Psoas muscle (tissue), 8 donors: ENCODE results near the gene LIMS1. TPM values are rescaled to one million over a fixed set of nuclear protein-coding genes. Genes with fewer than 3 reads are reported as not detected.
"Not testable (repeated sequence)": the region's sequence is repeated elsewhere in the genome, so short reads cannot be mapped to it uniquely, and the experiment has no call there.

Experiments used
- ATAC-seq, 4 donors: fragments of 200-7000 bp; cut with Tn5 transposase; one replicate each; pipeline ENCODE4 v1.9.1; 2020; ENCODE audit warnings: moderate library complexity in 3 of 4, mild to moderate bottlenecking in 2 of 4
- DNase-seq, 2 donors: peaks; one replicate each; pipeline ENCODE4 v3.0.0-alpha.2; 2020
- H3K27ac ChIP-seq: fragments of 200-600 bp; one replicate; pipeline ENCODE4 v1.8.0; 2022
- H3K27me3 ChIP-seq, 3 donors: fragments of 200-600 bp in 1 of 3; one replicate each; pipeline versions ENCODE4 v1.6.1 to v1.8.0; 2013 to 2022; ENCODE audit warnings: low read length in 2 of 3, mild to moderate bottlenecking in 2 of 3, moderate library complexity in 1 of 3; ENCODE audit not compliant: insufficient read depth in 3 of 3
- H3K36me3 ChIP-seq, 2 donors: fragments of 200-600 bp in 1 of 2; one replicate each; pipeline versions ENCODE4 v1.6.1 to v1.8.0; 2013 to 2022; ENCODE audit warnings: low read depth in 1 of 2, mild to moderate bottlenecking in 1 of 2, moderate library complexity in 1 of 2; ENCODE audit not compliant: insufficient read depth in 1 of 2
- H3K4me1 ChIP-seq: fragments of 200-600 bp; one replicate; pipeline ENCODE4 v1.8.0; 2022
- H3K4me3 ChIP-seq: fragments of 200-600 bp; one replicate; pipeline ENCODE4 v1.8.0; 2022; ENCODE audit warnings: mild to moderate bottlenecking
- H3K9me3 ChIP-seq: fragments of 200-600 bp; one replicate; pipeline ENCODE4 v1.8.0; 2022
- WGBS, 3 donors: extraction: QIAGEN DNeasy Blood & Tissue Kit; methylation state at CpG; one replicate each; pipeline versions ENCODE4 v1.1.6 to v1.1.7; 2013; 5-methylcytosine and 5-hydroxymethylcytosine counted together
- intact Hi-C, 2 donors: fragments of 100-400 bp; cut with DNase I; formaldehyde crosslinking; loops; one replicate each; pipeline versions ENCODE4 v1.11.0 to v1.14.2; 2022
- polyA plus RNA-seq, 3 donors: library from polyadenylated mRNA; stranded (reverse); fragments of 200-250 nt; gene quantifications; one replicate each; pipeline ENCODE4 v1.2.3, GENCODE V29; 2013
- total RNA-seq, 4 donors: library from RNA; stranded (reverse); fragmentation: NEBNext Ultra II Directional in 2 of 4; extraction: Animal tissue kit (Norgen Biotek cat#: 25700) in 2 of 4; gene quantifications; one replicate each; pipeline versions ENCODE4 v1.2.1 to v1.2.4, GENCODE V29; 2021 to 2023
- donor health status: healthy with polysubstance abuse.
- donor health status: DM: no; HTN: no; CAD: no; lungs with moderate emphysema.
- donor health status: Bipolar disorder and iron deficiency.
- donor health status: healthy.
- donor health status: DM: yes; HTN: yes; CAD: no.
- donor health status: DM: no; HTN: no; CAD: no.
- donor health status: DM: no; HTN: no; CAD: no.
- donor health status: DM: yes; HTN: yes; CAD: no.

The LIMS1 gene
- total and polyA plus RNA-seq, 7 donors: 50.5 to 287 (median 180) TPM

DNA sequence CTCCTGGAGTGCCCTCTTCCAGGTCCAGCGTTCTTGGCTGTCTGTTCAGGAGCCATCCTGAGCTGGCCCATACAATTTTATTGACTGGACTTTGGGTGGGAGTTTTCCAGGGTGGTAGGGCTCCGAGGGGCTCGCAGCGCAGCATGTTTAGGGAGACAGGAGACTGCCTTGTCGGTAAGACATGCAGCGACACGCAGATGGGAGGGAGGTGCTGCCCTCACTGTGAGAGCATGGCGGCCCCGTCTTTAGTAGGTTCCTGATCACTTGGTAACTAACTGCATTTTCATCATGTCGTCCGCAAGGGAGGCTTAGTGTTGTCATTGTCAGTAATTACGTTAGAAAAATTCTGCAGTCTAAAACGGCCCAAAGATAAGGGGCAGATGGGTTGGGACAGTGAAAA lies 121.0 kb downstream of the LIMS1 start:
- H3K27me3 ChIP-seq: not testable (repeated sequence)
- WGBS, 3 donors: no CpG with 5 or more reads among the region's 13 CpGs

DNA sequence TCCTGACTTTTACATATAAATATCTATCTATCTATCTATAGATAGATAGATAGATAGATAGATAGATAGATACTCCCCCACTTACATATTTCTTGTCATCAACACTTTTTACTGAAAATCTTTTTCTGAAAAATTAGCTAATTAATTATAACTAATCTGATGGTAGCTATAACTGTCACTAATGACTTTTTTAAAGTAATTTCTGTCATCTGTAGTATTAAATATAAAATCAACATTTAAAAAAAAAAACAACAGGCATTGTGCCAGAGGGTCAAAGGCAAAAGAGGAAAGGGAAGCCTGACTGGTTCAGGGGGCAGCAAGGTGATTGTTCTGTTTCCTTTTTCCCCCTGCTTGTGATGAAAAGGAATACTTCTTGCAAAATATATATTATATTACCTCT lies 122.0 kb downstream of the LIMS1 start:
- Histone ChIP-seq H3K4me3 (peak overlapping the region; percentile 55), H3K27ac (peak overlapping the region; percentile 48)
- H3K4me1 ChIP-seq, H3K27me3 ChIP-seq, H3K36me3 ChIP-seq, intact Hi-C loops, H3K9me3 ChIP-seq, ATAC-seq, DNase-seq: not testable (repeated sequence)

More for the DNA sequence above, 121.0 kb downstream of the LIMS1 start:
- Histone ChIP-seq H3K27ac (peak overlapping the region; percentile 55), H3K4me3 (peak overlapping the region; percentile 54)
- H3K4me1 ChIP-seq, intact Hi-C loops, H3K9me3 ChIP-seq, DNase-seq, H3K36me3 ChIP-seq: not testable (repeated sequence)
- ATAC-seq: peak; percentile 2 to 26 (median 14)

DNA sequence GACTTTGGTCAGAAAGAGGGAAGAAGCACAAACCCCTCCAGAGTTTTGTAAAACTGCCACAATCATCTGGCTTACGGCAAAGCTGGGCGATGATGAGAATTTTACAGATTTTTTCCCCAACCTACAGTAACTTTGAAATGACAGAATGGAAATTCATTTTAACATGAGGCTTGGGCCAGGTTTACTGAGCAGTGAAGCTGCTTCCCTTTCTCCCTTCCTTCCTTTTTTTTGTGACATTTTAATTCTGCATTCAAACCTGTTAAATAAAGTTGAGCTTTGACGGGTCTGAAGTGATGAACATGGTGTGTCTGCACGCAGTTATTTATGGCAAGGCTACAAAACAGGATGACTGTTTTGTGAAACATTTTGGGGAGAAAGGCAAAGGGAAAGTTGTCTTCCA lies 123.2 kb downstream of the LIMS1 start:
- intact Hi-C loops, DNase-seq, H3K36me3 ChIP-seq, ATAC-seq, H3K9me3 ChIP-seq, H3K27me3 ChIP-seq, H3K27ac ChIP-seq: not testable (repeated sequence)
- H3K4me3 ChIP-seq: peak overlapping the region; percentile 42
- WGBS, 3 donors: 81 to 86% (median 84%) methylated on average over 4 of the region's 4 CpGs
- peaks cover 15% of the 10 kb centered on the region for H3K4me1 ChIP-seq

DNA sequence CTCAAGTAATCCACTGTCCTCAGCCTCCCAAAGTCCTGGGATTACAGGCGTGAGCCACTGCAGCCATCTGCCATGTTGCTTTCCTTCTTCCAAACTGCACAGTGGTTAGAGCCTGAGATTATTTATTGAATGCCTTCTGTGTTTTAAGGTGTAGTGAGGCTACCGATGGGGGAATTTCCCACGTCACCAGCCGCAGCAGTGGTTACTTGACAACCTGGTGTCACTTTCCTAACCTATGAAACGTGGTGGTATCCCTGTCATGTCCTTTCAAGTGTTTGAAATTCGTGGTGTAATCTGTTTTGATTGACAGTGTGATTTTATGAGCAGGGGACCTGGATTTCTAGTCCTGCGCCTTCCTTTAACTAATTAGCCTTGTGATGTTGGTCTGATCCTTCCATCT lies 124.3 kb downstream of the LIMS1 start:
- H3K4me3 ChIP-seq, ATAC-seq, H3K9me3 ChIP-seq, H3K27me3 ChIP-seq, intact Hi-C loops, DNase-seq, H3K27ac ChIP-seq: not testable (repeated sequence)
- Histone ChIP-seq H3K4me1 (peaks cover 18% of the 10 kb centered on the region), H3K36me3 (peaks cover 0 to 10% of the 10 kb centered on the region in 2 donors)
- 65 to 90% (median 74%) methylated on average over 6 of the region's 7 CpGs for WGBS, 3 donors

DNA sequence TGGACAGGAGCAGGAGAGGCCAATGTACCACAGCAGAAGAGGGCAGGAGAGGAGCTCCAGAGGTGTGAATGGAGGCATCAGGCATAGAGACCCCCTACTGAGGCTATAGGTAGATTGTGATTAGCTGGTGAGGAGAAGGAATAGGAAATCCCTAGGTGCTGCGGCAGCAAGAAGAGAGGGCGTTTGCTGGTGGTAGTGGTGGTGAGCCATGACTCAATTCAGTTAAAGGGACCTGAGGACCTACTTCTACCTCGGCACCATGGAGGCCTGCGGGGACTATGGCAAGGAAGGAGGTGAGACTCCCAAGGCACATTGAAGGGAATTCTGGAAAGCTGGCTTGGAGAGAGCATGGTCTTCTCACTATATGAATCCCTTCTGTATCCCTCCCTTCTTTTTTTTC lies 127.2 kb downstream of the LIMS1 start:
- ATAC-seq: peak; percentile 26 to 39 (median 38)
- Histone ChIP-seq H3K4me3 (peak overlapping the region; percentile 3), H3K27ac (peak overlapping the region; percentile 85), H3K36me3 (peaks cover 0 to 13% of the 10 kb centered on the region in 2 donors), H3K4me1 (peaks cover 18% of the 10 kb centered on the region)
- H3K27me3 ChIP-seq, H3K9me3 ChIP-seq, intact Hi-C loops, DNase-seq: not testable (repeated sequence)
- 65 to 73% (median 73%) methylated on average over 4 of the region's 4 CpGs for WGBS, 3 donors

DNA sequence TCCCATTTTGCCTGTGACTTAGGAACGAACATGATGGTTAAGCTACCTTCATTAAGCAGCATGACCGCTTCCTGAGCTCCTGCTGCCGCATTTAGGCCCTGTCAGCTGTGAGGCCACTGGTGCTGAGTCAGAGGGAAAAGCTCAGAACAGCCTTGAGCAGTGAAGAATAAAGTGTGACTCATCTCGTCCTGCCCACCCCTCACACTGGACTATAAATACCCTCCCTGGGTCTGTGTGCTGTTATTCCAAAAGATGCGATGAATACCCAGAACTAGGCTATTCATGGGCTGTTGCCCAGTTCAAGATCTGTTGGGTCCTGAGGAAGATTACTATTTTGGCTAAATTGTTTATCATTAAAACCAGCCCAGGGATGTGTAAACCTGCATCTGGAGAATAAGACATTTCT lies 127.9 kb downstream of the LIMS1 start:
- DNase-seq, H3K9me3 ChIP-seq, H3K27me3 ChIP-seq, intact Hi-C loops: not testable (repeated sequence)
- Histone ChIP-seq H3K4me1 (peaks cover 18% of the 10 kb centered on the region), H3K36me3 (peaks cover 0 to 13% of the 10 kb centered on the region in 2 donors), H3K27ac (peak overlapping the region; percentile 85), H3K4me3 (peak overlapping the region; percentile 3)
- peak; percentile 88 to 95 (median 92) for ATAC-seq
- WGBS, 3 donors: 20 to 29% (median 27%) methylated on average over 5 of the region's 5 CpGs

DNA sequence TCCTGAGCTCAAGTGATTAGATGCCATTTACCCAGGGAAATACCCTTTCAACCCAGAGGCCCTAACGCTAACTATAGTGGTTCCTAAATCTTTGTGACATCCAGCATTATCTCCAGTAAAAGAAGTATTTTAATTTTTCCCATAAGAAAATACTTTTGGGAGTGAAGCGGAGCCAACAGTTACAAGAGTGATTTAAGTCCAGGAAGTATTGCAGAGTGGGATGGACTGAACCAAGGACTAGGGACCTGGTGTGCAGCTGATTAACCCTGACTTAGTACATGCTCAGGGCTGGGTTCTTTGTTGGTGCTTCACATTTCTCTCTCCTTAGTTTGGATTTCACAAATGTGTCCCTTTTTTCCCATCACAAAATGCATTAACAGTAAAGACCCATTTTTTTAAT lies 129.1 kb downstream of the LIMS1 start:
- peaks cover 18% of the 10 kb centered on the region for H3K4me1 ChIP-seq
- H3K9me3 ChIP-seq, DNase-seq, H3K27me3 ChIP-seq, ATAC-seq, H3K4me3 ChIP-seq, intact Hi-C loops: not testable (repeated sequence)
- peaks cover 0 to 16% of the 10 kb centered on the region in 2 donors for H3K36me3 ChIP-seq
- 82 to 92% (median 84%) methylated on average over 2 of the region's 2 CpGs for WGBS, 3 donors
- peak overlapping the region; percentile 85 for H3K27ac ChIP-seq

DNA sequence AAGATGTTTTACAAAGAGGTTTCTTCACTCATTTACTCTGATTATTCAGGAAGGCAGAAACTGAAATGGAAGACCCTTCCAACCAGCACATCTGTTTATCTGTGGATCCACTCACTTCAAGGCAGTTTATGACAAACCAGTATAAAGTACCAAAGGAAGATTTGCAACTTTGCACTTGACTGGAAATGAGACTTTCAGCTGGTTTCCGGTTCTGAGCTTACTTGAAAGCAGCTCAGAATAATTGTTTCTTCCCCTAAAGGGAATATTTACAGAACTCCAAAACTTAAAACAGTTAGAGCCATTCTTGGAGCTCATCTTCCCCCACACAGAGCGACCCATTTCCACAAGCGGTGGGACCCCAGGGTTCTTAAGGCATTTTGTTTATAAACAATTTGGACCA lies 129.8 kb downstream of the LIMS1 start:
- peaks cover 18% of the 10 kb centered on the region for H3K4me1 ChIP-seq
- ATAC-seq, DNase-seq, H3K4me3 ChIP-seq, H3K9me3 ChIP-seq, H3K27ac ChIP-seq, H3K27me3 ChIP-seq, intact Hi-C loops: not testable (repeated sequence)
- WGBS, 3 donors: 67 to 83% (median 67%) methylated on average over 3 of the region's 3 CpGs
- H3K36me3 ChIP-seq: peaks cover 0 to 16% of the 10 kb centered on the region in 2 donors

DNA sequence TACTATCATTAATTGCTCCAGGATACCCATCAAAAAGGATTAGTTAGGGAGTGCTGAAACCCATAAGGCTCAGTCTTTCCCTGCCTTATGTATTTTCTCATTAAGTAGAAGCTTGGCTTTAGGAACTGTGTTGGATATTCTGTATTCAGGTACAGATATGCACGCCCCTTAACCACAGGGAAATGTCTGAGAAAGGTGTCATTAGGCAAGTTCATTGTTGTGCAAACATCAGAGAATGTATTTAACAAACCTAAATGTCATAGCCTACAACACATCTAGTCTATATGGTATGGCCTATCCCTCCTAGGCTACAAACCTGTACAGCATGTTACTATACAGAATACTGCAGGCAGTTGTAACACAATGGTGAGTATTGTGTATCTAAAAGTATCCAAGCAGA lies 130.7 kb downstream of the LIMS1 start:
- 93 to 95% (median 93%) methylated on average over 1 of the region's 1 CpG for WGBS, 3 donors
- H3K27ac ChIP-seq, ATAC-seq, DNase-seq, H3K9me3 ChIP-seq, H3K27me3 ChIP-seq, intact Hi-C loops, H3K4me3 ChIP-seq: not testable (repeated sequence)
- peaks cover 18% of the 10 kb centered on the region for H3K4me1 ChIP-seq
- peaks cover 0 to 16% of the 10 kb centered on the region in 2 donors for H3K36me3 ChIP-seq

DNA sequence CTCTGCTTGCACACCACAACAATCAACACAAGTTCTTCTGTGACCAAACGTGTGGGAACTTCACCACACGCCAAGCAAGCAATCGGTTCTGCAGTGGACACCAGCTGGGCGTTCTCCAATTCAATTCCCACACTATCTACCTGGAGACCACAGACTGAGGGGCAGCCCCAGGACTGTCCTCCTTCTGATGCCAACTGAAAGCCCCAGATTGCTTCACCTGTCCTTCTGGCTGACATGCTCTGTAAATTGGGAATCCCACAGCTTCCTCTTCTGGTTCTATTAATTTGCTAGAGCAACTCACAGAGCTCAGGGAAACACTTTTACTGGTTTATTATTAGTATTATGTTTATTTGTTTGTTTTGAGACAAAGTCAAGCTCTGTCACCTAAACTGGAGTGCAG lies 131.7 kb downstream of the LIMS1 start:
- H3K27me3 ChIP-seq, DNase-seq, H3K27ac ChIP-seq, intact Hi-C loops, H3K4me3 ChIP-seq, H3K9me3 ChIP-seq, ATAC-seq: not testable (repeated sequence)
- Histone ChIP-seq H3K4me1 (peaks cover 18% of the 10 kb centered on the region), H3K36me3 (peaks cover 0 to 18% of the 10 kb centered on the region in 2 donors)
- WGBS, 3 donors: 69 to 83% (median 71%) methylated on average over 1 to 2 of the region's 4 CpGs

DNA sequence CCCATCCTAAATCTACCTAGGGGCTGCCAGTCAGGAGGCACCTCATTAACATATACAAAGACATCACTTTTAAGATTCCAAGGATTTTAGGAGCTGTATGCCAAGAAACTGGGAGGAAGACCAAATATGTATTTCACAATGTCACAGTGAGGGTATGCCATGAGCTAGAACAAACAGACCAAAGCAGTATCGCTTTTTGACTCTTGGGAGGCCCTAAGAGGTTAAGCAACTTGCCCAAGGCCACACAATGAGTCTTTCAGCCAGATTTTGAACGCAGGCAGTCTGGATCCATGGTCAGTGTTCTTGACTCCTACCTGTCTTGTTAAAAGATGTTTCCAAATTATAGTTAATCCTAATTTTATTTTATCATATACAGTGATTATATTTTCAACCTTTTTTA lies 132.9 kb downstream of the LIMS1 start:
- intact Hi-C loops, H3K9me3 ChIP-seq, H3K4me1 ChIP-seq, DNase-seq, H3K27ac ChIP-seq, H3K27me3 ChIP-seq, H3K4me3 ChIP-seq: not testable (repeated sequence)
- 49 to 82% (median 63%) methylated on average over 2 of the region's 2 CpGs for WGBS, 3 donors
- peaks cover 0 to 23% of the 10 kb centered on the region in 2 donors for H3K36me3 ChIP-seq
- ATAC-seq: peak; percentile 9 to 51 (median 29)

DNA sequence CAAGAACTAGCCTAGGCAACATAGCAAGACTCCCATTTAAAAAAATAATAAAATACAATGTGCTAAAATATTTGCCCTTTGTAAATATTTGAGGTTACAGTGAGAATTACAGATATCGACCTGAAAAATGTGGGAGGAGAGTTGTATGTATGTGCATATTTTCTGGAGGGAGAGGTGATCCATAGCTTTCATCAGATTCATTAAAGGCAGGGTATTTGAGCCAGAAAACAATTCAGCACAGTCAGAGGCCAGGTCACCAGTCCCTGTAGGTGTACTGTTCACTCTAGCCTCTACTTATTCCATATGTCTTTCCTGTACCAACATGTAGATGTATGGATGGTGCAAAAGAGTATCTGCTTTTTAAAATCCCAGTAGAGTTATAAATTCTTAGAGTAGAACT lies 136.0 kb downstream of the LIMS1 start:
- H3K4me1 ChIP-seq, ATAC-seq, H3K4me3 ChIP-seq, intact Hi-C loops, H3K9me3 ChIP-seq, DNase-seq, H3K27ac ChIP-seq, H3K27me3 ChIP-seq: not testable (repeated sequence)
- WGBS, 3 donors: 86 to 100% (median 94%) methylated on average over 1 of the region's 1 CpG
- peaks cover 0 to 36% of the 10 kb centered on the region in 2 donors for H3K36me3 ChIP-seq
